Posterior vena cava (tissue), 2 donors: ENCODE measurements around the gene AFDN. TPM values are rescaled to one million over a fixed set of nuclear protein-coding genes. Genes with fewer than 3 reads are reported as not detected.

ENCODE experiments used
- DNase-seq: peaks from one replicate; pipeline ENCODE4 v3.0.0-alpha.2; 2020; ENCODE audit warnings: low spot score
- intact Hi-C, 2 donors: fragments of 100-400 bp; cut with DNase I; formaldehyde crosslinking; loops; one replicate each; pipeline versions ENCODE4 v1.14.1 to v1.14.2; 2022 to 2023
- total RNA-seq, 2 donors: library from RNA; stranded (reverse); fragmentation: NEBNext Ultra II Directional; extraction: Animal tissue kit (Norgen Biotek cat#: 25700); gene quantifications; one replicate each; pipeline ENCODE4 v1.2.1, GENCODE V29; 2021
- donor health status: DM: yes; HTN: yes; CAD: no.
- donor health status: DM: yes; HTN: yes; CAD: no.

The AFDN gene
- total RNA-seq, 2 donors from 2014 or later = 49.3 to 68.6 TPM

DNA sequence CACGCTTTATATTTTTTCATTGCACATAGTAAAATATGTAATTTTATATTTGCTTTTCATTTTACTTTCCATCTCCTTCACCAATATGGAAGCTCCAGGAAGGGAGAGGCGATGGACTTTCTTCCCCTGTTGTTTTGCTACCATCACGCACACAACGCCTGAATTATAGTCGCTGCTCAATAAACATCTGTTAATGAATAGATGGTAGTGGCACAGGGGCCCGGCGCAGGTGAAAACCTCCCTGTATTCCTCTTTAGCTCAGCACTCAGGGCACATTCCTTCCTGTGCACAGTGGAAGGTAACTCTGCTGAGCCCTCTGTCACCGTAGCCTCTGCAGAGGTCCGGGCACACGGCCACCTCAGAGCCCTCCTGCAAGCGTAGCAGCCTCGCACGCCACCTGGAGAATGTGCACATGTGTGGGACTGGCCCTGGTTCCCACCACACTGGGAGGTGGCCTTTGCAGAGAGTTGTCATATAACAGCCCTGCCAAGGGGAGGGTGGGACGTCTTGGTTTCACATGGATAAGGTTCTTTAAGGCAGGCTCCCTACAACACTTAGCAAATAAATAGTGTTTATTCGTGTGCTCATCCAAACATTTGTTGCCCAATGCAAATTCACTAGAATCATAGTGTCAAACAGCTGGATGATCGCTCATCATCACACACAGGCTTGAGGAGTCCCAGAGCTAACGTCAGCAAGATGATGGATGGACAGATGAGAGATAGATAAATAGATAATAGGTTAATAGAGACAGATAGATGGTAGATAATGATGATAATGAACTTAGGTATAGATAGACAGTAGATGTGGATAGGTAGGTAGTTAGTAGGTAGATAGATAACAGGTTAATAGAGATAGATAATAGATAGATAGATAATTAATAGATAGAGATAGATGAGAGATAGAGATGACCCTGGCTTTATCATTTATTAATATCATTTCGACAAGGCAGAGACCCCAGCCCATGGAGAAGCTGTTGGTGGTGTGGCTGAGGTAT lies 32.3 kb upstream of the AFDN start:
- DNase-seq = no peak
- intact Hi-C loops = no loop called here

DNA sequence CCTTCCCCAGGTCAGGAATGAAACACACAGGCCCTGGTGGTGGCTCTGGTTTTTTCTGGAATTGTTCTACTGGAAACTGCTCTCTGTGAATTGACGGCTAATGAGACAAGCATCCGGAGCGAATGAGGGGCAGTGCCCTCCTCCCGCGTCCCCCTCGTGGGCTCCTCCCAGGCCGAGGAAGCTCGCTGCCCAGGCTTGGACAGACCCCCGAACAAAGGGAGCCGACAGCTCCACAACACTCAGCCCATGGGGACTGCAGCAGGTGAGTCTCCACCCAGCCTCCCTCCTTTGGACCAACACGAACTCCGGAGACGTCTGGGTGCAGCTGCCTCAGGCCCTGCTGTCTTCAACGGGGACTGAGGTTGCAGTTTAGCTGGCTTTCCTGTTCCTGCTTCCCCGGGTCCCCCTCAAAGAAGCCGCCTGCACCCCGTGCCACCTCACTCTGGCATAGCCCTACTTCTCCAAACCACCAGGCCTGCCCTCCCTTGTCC lies 31.3 kb upstream of the AFDN start:
- intact Hi-C loops = no loop called here
- DNase-seq = no peak

DNA sequence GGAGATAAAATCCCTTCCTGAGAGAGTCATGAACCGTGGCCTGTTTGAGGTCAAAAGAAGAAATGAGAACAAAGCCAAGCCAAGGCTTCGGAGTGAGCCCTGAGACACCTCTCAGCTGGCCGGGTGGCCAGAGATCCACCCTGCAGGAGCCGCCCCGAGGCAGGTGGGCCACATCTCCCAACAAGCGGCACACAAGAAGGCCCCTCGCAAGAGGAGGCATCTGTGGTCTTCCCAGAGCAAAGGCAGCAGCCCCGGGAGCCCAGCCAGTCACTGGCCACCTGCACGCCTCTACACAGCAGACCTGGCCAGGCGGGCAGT lies 30.9 kb upstream of the AFDN start:
- DNase-seq = no peak
- intact Hi-C loops = no loop called here

DNA sequence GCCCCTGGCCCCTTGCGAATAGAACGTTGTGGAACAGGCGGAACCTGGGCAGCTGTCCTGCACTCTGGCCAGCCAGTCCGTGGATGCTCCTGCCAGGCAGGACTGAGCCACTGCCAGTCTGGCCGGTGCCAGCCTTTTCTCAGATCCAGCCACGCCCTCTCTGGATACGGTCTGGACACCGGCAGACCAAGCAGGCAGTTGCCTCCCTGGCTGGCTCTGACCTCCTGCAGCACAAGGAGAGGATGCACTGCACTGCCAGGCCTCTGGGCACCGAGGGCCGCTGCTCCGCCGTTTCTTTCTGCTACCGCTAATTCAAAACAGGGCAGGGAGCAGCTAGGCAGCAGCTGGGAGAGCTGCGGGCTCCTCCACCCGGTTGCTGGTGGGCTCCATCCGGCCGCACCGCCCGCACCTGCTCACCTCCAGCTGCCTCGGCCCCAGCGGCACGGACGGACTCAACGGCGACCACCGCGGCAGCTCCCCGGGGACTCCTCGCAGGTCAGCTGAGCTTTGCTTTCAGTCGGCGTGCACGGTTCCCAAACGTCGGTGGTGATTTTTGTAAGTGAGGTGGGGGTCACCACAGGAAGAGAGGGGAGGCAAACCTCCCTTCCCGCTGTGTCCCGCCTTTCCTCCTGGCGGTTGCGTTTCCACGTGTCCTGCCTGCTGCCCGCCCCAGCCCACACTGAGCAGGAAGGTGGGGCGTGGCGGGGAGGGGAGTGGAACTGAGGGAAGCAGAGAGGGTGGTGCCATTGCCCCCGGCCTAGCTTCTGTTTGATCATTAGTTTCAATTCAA lies 30.3 kb upstream of the AFDN start:
- intact Hi-C loops = no loop called here
- no peak for DNase-seq

DNA sequence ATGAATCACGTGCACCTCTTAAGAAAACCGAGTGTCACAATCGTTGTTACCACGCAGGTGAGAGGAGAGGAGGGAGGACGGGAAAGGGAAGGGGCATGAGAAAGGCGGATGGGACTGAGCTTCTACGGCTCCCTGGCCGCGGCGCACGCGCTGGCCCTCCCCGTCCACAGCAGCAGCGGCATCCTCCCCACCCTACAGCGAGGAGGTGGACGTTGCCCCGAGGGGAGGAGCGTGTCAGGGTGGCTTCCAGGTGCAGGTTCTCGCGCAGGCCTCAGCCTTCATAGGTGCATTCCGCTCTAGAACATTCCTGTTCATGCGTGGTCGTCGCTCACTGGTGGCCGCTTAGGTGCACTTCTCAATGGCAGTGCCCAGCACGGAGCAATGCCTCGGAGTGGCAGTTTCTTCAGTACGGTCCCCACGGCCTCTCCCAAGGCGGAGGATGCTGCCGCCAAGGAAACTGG lies 29.7 kb upstream of the AFDN start:
- no peak for DNase-seq
- intact Hi-C loops = no loop called here

DNA sequence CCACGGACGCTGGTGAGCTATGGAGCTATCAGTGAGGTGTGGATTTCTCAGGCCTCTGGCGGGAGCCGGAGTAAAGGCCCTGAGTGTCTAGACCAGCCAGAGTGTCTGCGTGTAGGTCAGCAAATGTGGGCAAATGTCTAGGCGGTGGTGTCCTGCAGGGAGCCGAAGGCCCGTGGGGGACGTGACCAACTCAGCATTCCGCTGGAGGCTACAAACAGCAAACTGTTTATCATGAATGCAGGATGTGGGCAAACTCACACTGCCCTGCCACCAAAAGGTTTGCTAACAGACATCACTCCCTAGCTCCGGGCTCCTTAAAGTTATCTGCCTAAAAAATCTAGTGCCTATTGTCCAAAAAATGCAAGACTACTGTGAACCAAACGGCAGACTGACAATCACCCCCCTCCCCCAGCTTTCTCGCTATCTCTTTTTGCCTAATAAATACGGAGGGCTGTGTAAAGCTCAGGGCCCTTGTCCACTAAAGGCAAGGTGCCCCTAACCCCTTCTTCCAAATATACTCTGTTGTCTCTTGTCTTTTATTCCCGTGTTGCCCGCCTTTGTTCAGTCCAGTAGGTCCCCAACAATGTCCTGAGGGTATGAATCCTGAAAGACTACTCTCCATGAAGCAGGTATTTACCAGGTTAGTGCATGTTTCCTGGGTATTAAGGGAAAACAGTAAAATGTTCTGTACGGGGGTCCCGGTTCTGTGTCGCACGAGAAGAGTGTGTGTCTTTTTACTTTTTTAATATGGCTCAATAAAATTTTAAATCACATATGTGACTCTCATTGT lies 29.0 kb upstream of the AFDN start:
- no peak for DNase-seq
- intact Hi-C loops = no loop called here

DNA sequence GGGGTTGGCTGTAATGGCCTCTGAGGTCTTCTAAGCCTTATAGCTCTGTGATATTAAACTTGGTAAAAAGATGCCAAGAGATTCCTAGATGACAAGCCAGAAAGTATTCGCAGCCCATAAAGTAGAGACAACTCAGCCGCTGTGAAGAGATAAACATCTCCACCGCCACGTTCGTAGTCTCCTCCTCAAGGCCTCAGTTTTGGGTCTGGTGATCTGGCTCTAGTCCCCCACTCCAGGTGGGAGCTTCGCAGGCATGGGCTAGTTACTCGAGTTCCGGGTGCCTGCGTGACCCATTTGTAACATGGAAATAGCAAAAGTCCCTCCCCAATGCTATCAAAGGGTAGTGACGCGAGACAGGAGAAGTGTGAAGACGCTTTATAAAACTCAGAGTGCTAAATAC lies 28.3 kb upstream of the AFDN start:
- intact Hi-C loops = no loop called here
- DNase-seq = no peak

DNA sequence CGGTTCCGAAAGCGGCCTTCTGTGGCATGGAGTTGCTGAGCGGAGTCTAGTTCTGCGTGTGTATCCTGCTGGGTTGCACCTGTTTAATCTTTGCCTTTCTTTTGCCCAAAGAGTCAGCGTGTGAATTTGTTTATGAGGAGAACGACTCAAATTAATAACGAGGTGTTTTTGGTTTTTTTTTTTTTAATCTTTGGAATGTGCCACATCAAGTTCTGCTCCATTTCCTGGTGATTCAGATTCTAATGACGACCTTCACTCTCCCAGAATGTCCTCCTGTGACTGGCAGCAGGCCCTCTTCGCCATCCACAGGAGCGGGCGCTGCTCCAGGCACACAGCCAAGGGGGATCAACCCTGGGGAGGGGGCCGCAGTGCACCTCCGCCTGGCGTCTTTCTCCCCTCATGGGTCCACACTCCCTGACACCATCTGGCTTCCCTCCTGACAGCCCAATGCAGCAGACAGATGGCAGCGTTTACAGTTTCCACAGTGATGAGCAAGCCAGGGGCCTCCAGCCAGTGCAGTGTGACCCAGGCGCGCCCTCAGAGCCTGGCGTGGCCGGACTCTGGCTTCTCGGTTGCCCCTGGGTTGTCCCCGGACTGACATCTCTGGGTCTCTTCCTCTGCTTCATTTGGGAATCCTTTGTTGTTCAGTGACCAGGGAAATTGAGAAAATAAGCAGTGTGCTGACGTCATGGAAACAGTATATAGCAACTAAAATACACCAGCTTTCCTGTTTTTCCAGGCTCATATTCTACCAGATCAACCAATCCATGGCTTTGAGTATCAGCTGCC lies 27.5 kb upstream of the AFDN start:
- DNase-seq = no peak
- intact Hi-C loops = no loop called here

DNA sequence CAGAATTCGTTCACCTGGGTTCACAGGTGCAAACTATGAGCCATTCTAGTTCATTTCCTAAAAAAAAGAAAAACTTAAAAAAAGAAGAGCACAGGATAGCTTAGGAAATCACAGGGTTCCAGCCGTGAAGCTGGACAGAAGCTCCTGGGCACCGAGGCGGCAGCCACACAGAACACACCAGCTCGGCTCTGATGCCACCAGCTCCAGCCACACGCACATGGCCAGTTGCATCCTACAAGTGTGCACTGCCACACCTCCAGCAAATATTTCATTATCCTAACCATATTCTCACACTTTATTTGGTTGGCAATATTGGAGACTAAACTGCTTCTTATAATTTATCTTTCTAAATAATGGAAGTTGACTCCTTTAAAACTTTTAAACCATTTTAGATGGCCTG lies 26.2 kb upstream of the AFDN start:
- intact Hi-C loops = loop anchor here in 1 of 2 donors (1.0 kb wide), 1 partner anchor 26 kb away; the partner anchor contains the start of gene AFDN
- no peak for DNase-seq

DNA sequence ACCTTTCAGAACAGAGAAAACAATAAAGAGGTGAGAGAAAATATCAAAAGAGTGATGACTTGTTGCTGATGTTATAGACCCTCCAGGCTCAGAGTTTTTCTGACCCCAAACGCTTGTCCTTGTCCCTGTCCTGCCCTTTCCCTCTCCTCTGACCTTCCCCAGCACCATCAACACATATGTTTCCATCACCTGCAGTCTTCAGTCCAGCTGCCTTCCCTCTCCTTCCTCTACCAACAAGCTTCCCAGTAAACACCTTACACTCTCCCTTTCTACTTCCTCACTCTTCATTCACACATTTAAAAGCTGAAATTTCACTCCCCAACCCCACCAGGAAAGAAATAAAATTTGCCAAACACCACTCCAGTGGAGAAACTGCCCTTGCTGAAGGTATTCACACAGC lies 25.4 kb upstream of the AFDN start:
- intact Hi-C loops = no loop called here
- DNase-seq = no peak

DNA sequence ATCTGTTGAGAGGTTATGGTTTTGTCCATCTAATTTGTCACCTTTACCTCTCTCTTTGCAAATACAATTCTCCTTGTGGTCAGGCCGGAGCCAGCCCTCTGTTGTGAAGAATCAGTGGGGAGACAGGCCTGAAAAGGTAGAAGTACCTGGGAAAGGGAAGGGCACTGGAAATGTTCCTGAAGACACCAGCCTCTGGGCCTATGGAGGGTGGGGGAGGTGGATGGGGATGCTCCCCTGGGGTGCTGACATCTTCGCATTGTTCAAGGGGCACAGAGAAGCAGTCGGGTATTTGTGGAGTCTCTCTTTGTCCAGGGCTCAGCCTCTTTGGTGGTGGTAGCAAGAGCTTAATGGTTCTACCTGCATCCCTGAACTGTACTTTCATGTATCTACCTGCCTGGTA lies 24.4 kb upstream of the AFDN start:
- intact Hi-C loops = no loop called here
- DNase-seq = no peak

DNA sequence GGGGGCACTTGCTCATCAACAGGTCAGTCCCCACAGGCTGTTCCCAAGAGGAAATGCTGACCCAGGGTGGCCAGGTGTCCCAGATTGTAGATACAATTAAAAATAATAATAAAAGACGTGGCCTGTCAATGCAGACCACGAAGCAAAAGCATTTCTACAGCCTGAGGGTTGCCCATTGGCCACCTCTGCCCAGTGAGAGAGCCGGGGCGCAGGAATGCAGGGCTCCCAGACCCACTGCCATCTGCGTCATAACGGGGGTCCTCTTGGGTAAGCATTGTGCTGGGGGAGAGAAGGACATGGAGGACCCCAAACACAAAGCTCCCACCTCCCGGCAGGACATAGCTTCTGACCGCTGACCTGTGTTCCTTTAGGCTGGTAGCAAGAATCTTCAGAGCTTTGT lies 22.9 kb upstream of the AFDN start:
- DNase-seq = no peak
- intact Hi-C loops = no loop called here

DNA sequence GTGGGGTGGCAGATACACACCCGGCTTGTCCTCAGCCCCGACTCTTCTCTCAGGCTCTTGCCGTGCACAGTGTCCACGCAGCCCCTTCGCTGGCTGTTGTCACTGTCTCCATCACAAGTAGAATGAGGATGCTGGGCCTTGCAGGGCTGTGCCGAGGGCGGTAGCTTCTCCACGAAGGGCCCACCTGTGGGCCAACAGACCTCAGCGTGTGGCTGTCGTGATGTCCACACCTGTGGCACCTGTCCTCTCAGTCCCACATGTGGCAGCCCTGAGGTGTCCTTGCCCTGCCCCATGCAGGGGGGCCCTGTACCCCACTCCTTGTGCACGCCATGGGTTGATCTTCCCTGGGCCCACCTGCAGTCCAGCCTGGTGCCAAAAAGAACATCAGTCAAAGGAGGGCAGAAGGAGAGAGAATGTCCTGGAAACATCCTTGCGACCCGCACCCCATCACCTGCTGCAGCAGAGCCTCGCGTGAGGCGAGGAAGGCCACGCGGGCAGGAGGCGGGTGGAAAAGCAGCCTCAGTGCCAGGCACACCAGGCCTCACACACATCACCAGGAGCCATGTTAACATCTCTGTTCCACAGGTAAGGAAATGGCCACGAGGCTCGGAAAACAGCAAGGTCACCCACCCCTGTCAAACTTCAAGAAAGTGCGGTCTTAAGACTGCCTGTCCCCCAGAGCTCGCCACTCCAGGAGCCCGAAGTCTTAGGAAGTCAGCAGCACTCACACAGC lies 22.3 kb upstream of the AFDN start:
- intact Hi-C loops = no loop called here
- no peak for DNase-seq

DNA sequence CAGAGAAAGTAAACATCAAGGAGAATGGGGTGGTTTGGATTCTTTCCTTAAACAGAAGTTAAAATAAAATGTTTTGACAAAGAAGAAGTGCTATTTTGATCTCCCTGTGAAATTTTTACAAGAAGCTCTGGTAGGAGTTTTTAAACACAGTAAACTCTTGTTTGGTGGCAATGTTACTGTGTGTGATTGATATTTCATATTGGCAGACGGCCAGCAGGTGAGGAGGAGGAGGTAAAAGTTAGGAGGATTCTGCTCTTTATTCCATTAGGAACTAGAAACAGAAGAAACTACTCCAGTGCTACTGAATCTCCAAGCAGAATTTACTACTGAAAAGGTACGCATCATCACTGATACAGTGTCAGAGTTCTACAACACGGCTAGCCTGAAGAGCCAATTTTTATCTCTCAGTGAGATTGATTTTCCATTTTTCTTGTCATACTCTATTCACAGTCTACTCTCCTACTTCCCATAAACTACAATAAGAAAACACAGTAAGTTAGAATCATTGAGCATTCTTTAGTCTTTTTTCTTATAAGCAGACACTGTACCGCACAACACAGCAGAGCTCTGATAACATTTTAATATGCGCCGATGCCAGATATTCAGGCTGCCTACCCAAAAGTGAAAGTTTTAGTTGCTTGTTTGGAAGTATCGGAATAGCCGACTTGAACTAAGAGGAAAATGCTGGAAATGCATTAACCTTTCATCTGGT lies 21.2 kb upstream of the AFDN start:
- DNase-seq = no peak
- intact Hi-C loops = no loop called here

DNA sequence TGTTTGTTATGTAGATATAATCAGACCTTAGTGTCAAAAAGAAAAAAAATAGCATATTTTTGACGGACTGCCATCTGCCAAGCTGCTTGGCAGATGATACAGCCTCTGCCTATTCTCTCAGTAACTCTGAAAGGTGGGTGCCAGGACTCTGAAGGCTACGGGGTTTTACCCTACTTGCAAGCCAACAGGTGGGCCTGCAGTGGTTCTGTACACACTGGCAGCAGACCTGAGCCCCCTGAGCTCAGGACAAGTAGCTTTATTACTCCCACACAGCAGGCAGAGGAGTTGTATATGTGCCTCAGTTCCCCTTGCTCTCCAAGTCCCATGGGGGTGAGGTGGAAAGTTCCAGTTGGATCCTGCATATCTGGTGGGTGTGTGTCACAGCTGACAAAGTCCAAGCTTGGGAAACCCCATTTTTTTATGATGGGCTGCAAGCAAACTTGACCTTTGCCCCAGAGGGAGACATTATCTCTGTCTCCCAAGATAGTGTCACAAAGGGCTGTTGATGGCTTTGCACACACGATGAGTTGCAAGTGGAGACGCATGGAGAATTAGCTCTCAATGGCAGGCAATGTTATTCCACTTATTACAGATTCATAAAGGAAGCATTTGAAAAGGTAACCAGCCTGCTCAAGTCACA lies 20.5 kb upstream of the AFDN start:
- intact Hi-C loops = no loop called here
- DNase-seq = no peak

DNA sequence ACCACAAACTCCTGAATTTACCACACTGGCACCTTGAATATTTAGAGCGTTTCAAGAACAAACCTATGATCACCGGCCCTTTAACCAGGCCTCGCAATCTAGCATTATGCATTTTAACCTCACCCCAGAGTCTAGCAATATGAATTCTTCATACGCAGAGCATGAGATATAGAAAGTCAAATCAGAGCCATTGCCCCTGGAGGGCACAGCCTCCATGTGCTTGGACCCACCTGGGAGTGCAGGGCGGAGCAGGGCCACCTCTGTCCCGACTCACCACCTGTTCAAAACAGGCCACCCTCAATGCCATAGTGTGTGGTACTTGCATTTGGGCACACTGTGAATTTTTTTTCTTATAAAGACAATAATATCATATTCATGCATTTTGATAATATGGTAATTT lies 19.5 kb upstream of the AFDN start:
- no peak for DNase-seq
- intact Hi-C loops = no loop called here

DNA sequence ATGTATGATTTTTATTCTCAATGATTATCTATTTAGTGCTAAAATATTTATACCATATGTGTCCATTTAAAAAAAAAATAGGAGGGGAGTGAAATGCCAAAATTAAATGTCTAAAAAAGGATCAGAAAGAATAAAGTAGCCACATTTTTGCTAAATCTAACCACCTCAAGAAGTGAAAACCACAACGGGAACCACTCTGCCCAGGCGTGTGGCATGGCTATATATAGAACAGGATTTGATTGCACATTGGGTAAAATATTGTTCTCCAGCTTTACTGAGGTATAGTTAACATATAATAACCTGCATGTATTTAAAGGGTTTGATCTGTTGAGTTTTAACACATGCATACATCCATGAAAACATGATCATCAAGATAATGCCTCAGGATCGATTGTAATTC lies 19.0 kb upstream of the AFDN start:
- no peak for DNase-seq
- intact Hi-C loops = no loop called here
